GM12878 (cell line): Measurements from ENCODE around the gene GLP1R. TPM values are rescaled to one million over a fixed set of nuclear protein-coding genes. Genes with fewer than 3 reads are reported as not detected.
"Not testable (repeated sequence)": the region's sequence is repeated elsewhere in the genome, so short reads cannot be mapped to it uniquely, and the experiment has no call there.

ENCODE experiments used
- ATAC-seq: fragments of 200-7000 bp; cut with Tn5 transposase; 3 replicates; pipeline ENCODE4 v1.9.1; 2020; ENCODE audit warnings: mild to moderate bottlenecking, moderate library complexity
- BruUV-seq: library from RNA; stranded (reverse); fragments of 400-500 nt; replicated peaks from 2 replicates; lab custom pipeline; 2021; lab: Mats Ljungman, UMichigan
- CTCF ChIA-PET: fragments of 300-600 bp; sonication (Branson Sonifier 250); formaldehyde crosslinking; extraction: SDS; loops from one replicate; lab custom pipeline; 2021; ENCODE audit warnings: inconsistent platforms; lab: Yijun Ruan, JAX
- POLR2A ChIA-PET: fragments of 350-600 bp; formaldehyde crosslinking; extraction: SDS; loops from one replicate; lab custom pipeline; 2021; ENCODE audit warnings: inconsistent platforms; lab: Charles Lee
- RAD21 ChIA-PET: fragments of 300-600 bp; sonication (Branson Sonifier 250); formaldehyde crosslinking; loops from one replicate; lab custom pipeline; 2023; ENCODE audit warnings: antibody characterized with exemption; ENCODE audit not compliant: unreplicated experiment; lab: Charles Lee
- SMC1A ChIA-PET: fragments of 300-600 bp; sonication (Branson Sonifier 250); formaldehyde crosslinking; loops from one replicate; lab custom pipeline; 2023; ENCODE audit not compliant: unreplicated experiment, uncharacterized antibody; lab: Charles Lee
- DNase-seq: peaks from one replicate; pipeline ENCODE4 v3.0.0-alpha.2; 2011; ENCODE audit warnings: low read depth, low spot score
- FAIRE-seq: peaks from 3 replicates; lab custom pipeline; 2011; peaks lifted over from hg19 to GRCh38; lab: Jason Lieb, UNC
- H2AFZ ChIP-seq: 2 replicates; pipeline ENCODE4 v1.6.0; 2011; ENCODE audit warnings: low read depth, low read length, control low read depth; ENCODE audit not compliant: control insufficient read depth
- H3K27ac ChIP-seq: 2 replicates; pipeline ENCODE4 v1.5.1; 2011; ENCODE audit warnings: control low read depth; ENCODE audit not compliant: control insufficient read depth, insufficient read depth
- H3K27me3 ChIP-seq, 2 experiments: replicated peaks in 1 of 2; 2 replicates each; pipeline versions ENCODE4 v1.6.0 to v1.6.1; 2011; ENCODE audit warnings: low read length in 1 of 2; ENCODE audit not compliant: control insufficient read depth in 2 of 2, insufficient read depth in 2 of 2
- H3K36me3 ChIP-seq, 2 experiments: 2 replicates each; pipeline ENCODE4 v1.5.1; 2011; ENCODE audit warnings: low read length in 1 of 2; ENCODE audit not compliant: control insufficient read depth in 2 of 2, insufficient read depth in 2 of 2
- H3K4me1 ChIP-seq: 2 replicates; pipeline ENCODE4 v1.6.1; 2011; ENCODE audit warnings: mild to moderate bottlenecking, low read length, moderate library complexity, mixed read lengths; ENCODE audit not compliant: control insufficient read depth, insufficient read depth
- H3K4me2 ChIP-seq: 2 replicates; pipeline ENCODE4 v1.6.0; 2011; ENCODE audit warnings: control low read depth; ENCODE audit not compliant: control insufficient read depth, insufficient read depth
- H3K4me3 ChIP-seq: fragments of 200-600 bp; sonication (generic); 2 replicates; pipeline ENCODE4 v1.5.1; 2016
- H3K79me2 ChIP-seq: 2 replicates; pipeline ENCODE4 v1.6.0; 2011; ENCODE audit warnings: low read length; ENCODE audit not compliant: control insufficient read depth, insufficient read depth
- H3K9ac ChIP-seq: 2 replicates; pipeline ENCODE4 v1.8.0; 2011; ENCODE audit warnings: low read length, control low read depth, mixed read lengths; ENCODE audit not compliant: control insufficient read depth, insufficient read depth
- H3K9me3 ChIP-seq: replicated peaks from 3 replicates; pipeline ENCODE4 v1.5.1; 2011; ENCODE audit warnings: mild to moderate bottlenecking, low read length; ENCODE audit not compliant: control insufficient read depth, insufficient read depth
- H4K20me1 ChIP-seq: 2 replicates; pipeline ENCODE4 v1.6.0; 2011; ENCODE audit not compliant: control insufficient read depth, insufficient read depth
- POLR2A ChIP-seq: IDR thresholded peaks from 2 replicates; pipeline ENCODE4 v1.6.1; 2011; ENCODE audit warnings: low read depth, mild to moderate bottlenecking, low read length
- REST ChIP-seq: IDR thresholded peaks from 2 replicates; pipeline ENCODE4 v1.6.1; 2012; ENCODE audit warnings: mild to moderate bottlenecking, low read depth, low read length
- YBX1 ChIP-seq: fragments of 450-650 bp; IDR thresholded peaks from 2 replicates; pipeline ENCODE4 v1.6.1; 2016; ENCODE audit warnings: antibody characterized with exemption
- WGBS: methylation state at CpG from one replicate; pipeline ENCODE4 v1.1.6; 2016; ENCODE audit warnings: low lambda C conversion rate; ENCODE audit not compliant: insufficient replicate concordance, insufficient coverage; ENCODE audit errors: missing lambda C conversion rate; 5-methylcytosine and 5-hydroxymethylcytosine counted together
- in situ Hi-C: fragments of 300-500 bp; cut with MboI; formaldehyde crosslinking; loops from 9 replicates; pipeline ENCODE4 v1.14.3; 2018; ENCODE audit warnings: mixed read lengths
- intact Hi-C: fragments of 100-400 bp; cut with micrococcal nuclease; formaldehyde crosslinking; loops from one replicate; pipeline ENCODE4 v1.14.2; 2022; ENCODE audit not compliant: unreplicated experiment
- polyA plus RNA-seq, 11 experiments: library from polyadenylated mRNA; depleted of rRNA in 4 of 11; unstranded in 6 of 11; stranded (reverse) in 5 of 11; fragments of >200 nt; fragmentation: Nextera tagmentation in 4 of 11; fragmentation: Illumina TruSeq in 1 of 11; extraction: Ambion mirVana in 4 of 11; extraction: Trizol in 1 of 11; gene quantifications; 1 replicate in 1 of 11; 2 replicates in 10 of 11; pipeline versions ENCODE4 v1.2.1 to v1.2.3, GENCODE V29; 2011 to 2016; ENCODE audit warnings: inconsistent platforms in 2 of 11, missing spikeins in 2 of 11, low read depth in 1 of 11
- total RNA-seq, 4 experiments: library from RNA; depleted of rRNA in 3 of 4; stranded (reverse); fragments of >200 nt in 3 of 4; fragmentation: Illumina TruSeq in 1 of 4; extraction: Trizol in 1 of 4; gene quantifications; 2 replicates each; pipeline versions ENCODE4 v1.2.1 to v1.2.3, GENCODE V29; 2013 to 2021

GLP1R gene
- total and polyA plus RNA-seq, 10 of the 15 experiments (the other 5 are each of a cell fraction or from before 2014, with no cell fraction given), result 0.01 TPM; not detected in 9

- BruUV-seq, RAD21 ChIA-PET, POLR2A ChIA-PET, H3K79me2 ChIP-seq, H3K4me2 ChIP-seq, in situ Hi-C loops, ATAC-seq, H4K20me1 ChIP-seq, FAIRE-seq, H3K9ac ChIP-seq, H3K4me3 ChIP-seq, H3K4me1 ChIP-seq, DNase-seq, intact Hi-C loops, H3K27me3 ChIP-seq, H2AFZ ChIP-seq, H3K9me3 ChIP-seq, H3K36me3 ChIP-seq, H3K27ac ChIP-seq: not testable (repeated sequence)
- ChIA-PET CTCF (interaction anchor here (1.5 kb wide), 1 partner anchor 166 kb away, joined by 6 read pairs; no protein-coding TSS in a partner anchor), SMC1A (interaction anchor here (1.1 kb wide), 1 partner anchor 34 kb away, joined by 3 read pairs; no protein-coding TSS in a partner anchor)
- WGBS, result 13% methylated on average over 7 of the region's 7 CpGs
These were observed 87.6 kb downstream of the GLP1R start for GRCh38 chr6:39136207-39136606.

DNA sequence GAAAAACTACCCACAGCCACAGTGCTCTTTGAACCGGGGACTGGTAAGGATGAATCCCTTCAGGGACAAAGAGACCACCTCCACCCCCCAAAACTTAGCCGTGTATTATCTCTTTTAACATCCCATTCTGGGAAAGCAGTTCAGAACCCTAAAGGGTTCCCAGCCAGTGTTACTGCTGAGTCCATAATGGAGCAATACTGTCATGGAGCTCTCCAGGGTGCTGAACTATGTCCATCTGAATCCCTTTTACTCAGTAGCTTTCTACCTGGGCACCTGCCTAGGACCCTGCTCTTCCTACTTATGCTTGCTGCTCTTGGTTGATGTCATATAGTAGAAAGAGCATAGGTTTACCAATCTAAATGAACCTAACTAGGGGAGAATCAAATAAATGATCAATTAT is 88.7 kb downstream of the GLP1R start:
- ChIA-PET CTCF (interaction anchor here (1.5 kb wide), 1 partner anchor 165 kb away, joined by 6 read pairs; no protein-coding TSS in a partner anchor), RAD21 (no interaction called here), SMC1A (interaction anchor here (1.1 kb wide), 1 partner anchor 35 kb away, joined by 3 read pairs; no protein-coding TSS in a partner anchor), POLR2A (no interaction called here)
- Histone ChIP-seq H3K9ac (no peak overlapping the region), H3K4me2 (no peak overlapping the region), H3K79me2 (no peaks in the 10 kb centered on the region), H3K27me3 (no peaks in the 10 kb centered on the region), H3K4me1 (no peaks in the 10 kb centered on the region), H3K9me3 (no peaks in the 10 kb centered on the region; the same call in 2 of the 3 replicates), H3K36me3 (no peaks in the 10 kb centered on the region), H4K20me1 (no peaks in the 10 kb centered on the region), H3K4me3 (no peak overlapping the region), H2AFZ (no peak overlapping the region), H3K27ac (no peak overlapping the region)
- DNase-seq (no peak), ATAC-seq (0 out of 3 replicates have a peak, but pooled peaks have one; percentile 36), FAIRE-seq (no peak)
- 0% methylated on average over 2 of the region's 2 CpGs for WGBS
- TF ChIP-seq POLR2A (no peak), REST (peak; percentile 96), YBX1 (no peak)
- intact Hi-C loops, result no loop called here
- in situ Hi-C loops, result no loop called here
- BruUV-seq, result no TSS peak

Other genes starting within 250 kb of the GLP1R start
- gene SAYSD1, start 66.4 kb downstream of the GLP1R start, total RNA-seq (2014; rRNA removed), result 5.2 and 6.7 TPM in 2 replicates
- 5.5 and 5.6 TPM in 2 replicates for gene SAYSD1, start 66.4 kb downstream of the GLP1R start, total RNA-seq (2014; rRNA removed; fragmentation: Illumina TruSeq; extraction: Trizol)
- gene SAYSD1, start 66.4 kb downstream of the GLP1R start, total RNA-seq (2021), result 5.5 and 7.3 TPM in 2 replicates
- 6.6 and 7.0 TPM in 2 replicates for gene SAYSD1, start 66.4 kb downstream of the GLP1R start, polyA plus RNA-seq (2011; rRNA removed)
- gene SAYSD1, start 66.4 kb downstream of the GLP1R start, polyA plus RNA-seq (2014; fragmentation: Illumina TruSeq; extraction: Trizol), result 5.9 and 6.0 TPM in 2 replicates
- gene SAYSD1, start 66.4 kb downstream of the GLP1R start, polyA plus RNA-seq (2014; fragmentation: Nextera tagmentation; extraction: Ambion mirVana), result 1 to 10 TPM; 1.5 to 2.2 TPM
- gene SAYSD1, start 66.4 kb downstream of the GLP1R start, polyA plus RNA-seq (2014; rRNA removed), result 5.1 and 6.5 TPM in 2 replicates
- gene SAYSD1, start 66.4 kb downstream of the GLP1R start, polyA plus RNA-seq (2016; fragmentation: Nextera tagmentation; extraction: Ambion mirVana), result 1 to 10 TPM; 6.3 to 7.1 TPM
- 3.4 and 4.0 TPM in 2 replicates for gene KCNK5, start 180.7 kb downstream of the GLP1R start, total RNA-seq (2014; rRNA removed)
- 1.8 and 2.3 TPM in 2 replicates for gene KCNK5, start 180.7 kb downstream of the GLP1R start, total RNA-seq (2014; rRNA removed; fragmentation: Illumina TruSeq; extraction: Trizol)
- gene KCNK5, start 180.7 kb downstream of the GLP1R start, total RNA-seq (2021), result 3.8 and 4.2 TPM in 2 replicates
- gene KCNK5, start 180.7 kb downstream of the GLP1R start, polyA plus RNA-seq (2011; rRNA removed), result 1.8 and 2.8 TPM in 2 replicates
- 1.4 and 1.9 TPM in 2 replicates for gene KCNK5, start 180.7 kb downstream of the GLP1R start, polyA plus RNA-seq (2014; fragmentation: Illumina TruSeq; extraction: Trizol)
- under 1 TPM; 0.11 to 0.27 TPM for gene KCNK5, start 180.7 kb downstream of the GLP1R start, polyA plus RNA-seq (2014; fragmentation: Nextera tagmentation; extraction: Ambion mirVana)
- 2.9 and 3.1 TPM in 2 replicates for gene KCNK5, start 180.7 kb downstream of the GLP1R start, polyA plus RNA-seq (2014; rRNA removed)
- gene KCNK5, start 180.7 kb downstream of the GLP1R start, polyA plus RNA-seq (2016; fragmentation: Nextera tagmentation; extraction: Ambion mirVana), result 1 to 10 TPM; 1.4 to 1.6 TPM